Fibroblast of lung (primary cell): ENCODE measurements around the gene ABR. TPM values are rescaled to one million over a fixed set of nuclear protein-coding genes. Genes with fewer than 3 reads are reported as not detected.

ENCODE experiments used
- DNase-seq, 2 donors: peaks; one replicate each; pipeline versions ENCODE4 v3.0.0 to v3.0.0-alpha.2; 2010; ENCODE audit warnings: low read depth in 2 of 2
- H2AFZ ChIP-seq: 2 replicates; pipeline ENCODE4 v1.5.1; 2012; ENCODE audit warnings: low read length, control low read depth, inconsistent platforms
- H3K27ac ChIP-seq: 2 replicates; pipeline ENCODE4 v1.5.1; 2011; ENCODE audit warnings: low read length, control low read depth; ENCODE audit not compliant: insufficient read depth
- H3K27me3 ChIP-seq: 2 replicates; pipeline ENCODE4 v1.5.1; 2011; ENCODE audit warnings: mild to moderate bottlenecking, low read length; ENCODE audit not compliant: control insufficient read depth, insufficient read depth
- H3K36me3 ChIP-seq: 2 replicates; pipeline ENCODE4 v1.5.1; 2011; ENCODE audit warnings: low read length; ENCODE audit not compliant: control insufficient read depth, insufficient read depth
- H3K4me1 ChIP-seq: 2 replicates; pipeline ENCODE4 v1.5.1; 2011; ENCODE audit warnings: low read length; ENCODE audit not compliant: control insufficient read depth, insufficient read depth; ENCODE audit errors: extremely low read depth
- H3K4me2 ChIP-seq: 2 replicates; pipeline ENCODE4 v1.5.1; 2011; ENCODE audit warnings: low read length, control low read depth; ENCODE audit not compliant: insufficient read depth; ENCODE audit errors: extremely low read depth
- H3K4me3 ChIP-seq, 4 experiments: fragments of 200-600 bp in 1 of 4; sonication (generic) in 1 of 4; replicated peaks in 1 of 4; 2 replicates each; pipeline ENCODE4 v1.5.1; 2011 to 2016; ENCODE audit warnings: low read length in 4 of 4, low read depth in 3 of 4, mild to moderate bottlenecking in 3 of 4, control low read depth in 2 of 4, inconsistent platforms in 1 of 4, mixed read lengths in 1 of 4; ENCODE audit not compliant: insufficient read depth in 1 of 4; ENCODE audit errors: control extremely low read depth in 1 of 4
- H3K79me2 ChIP-seq: 2 replicates; pipeline ENCODE4 v1.5.1; 2012; ENCODE audit warnings: mild to moderate bottlenecking, low read length, inconsistent platforms; ENCODE audit not compliant: control insufficient read depth, insufficient read depth
- H3K9ac ChIP-seq: 2 replicates; pipeline ENCODE4 v1.5.1; 2011; ENCODE audit warnings: mild to moderate bottlenecking, low read length, control low read depth; ENCODE audit not compliant: insufficient read depth
- H3K9me3 ChIP-seq: 2 replicates; pipeline ENCODE4 v1.5.1; 2012; ENCODE audit warnings: low read depth, low read length; ENCODE audit not compliant: control insufficient read depth, insufficient read depth
- H4K20me1 ChIP-seq: 2 replicates; pipeline ENCODE4 v1.5.1; 2011; ENCODE audit warnings: low read length; ENCODE audit not compliant: control insufficient read depth, insufficient read depth; ENCODE audit errors: extremely low read depth
- EZH2 ChIP-seq: IDR thresholded peaks from 2 replicates; pipeline ENCODE4 v1.5.1; 2012; ENCODE audit warnings: low read length, control low read depth, mild to moderate bottlenecking; ENCODE audit errors: missing control alignments
- polyA plus RNA-seq, 2 donors: library from polyadenylated mRNA; depleted of rRNA in 1 of 2; stranded (reverse) in 1 of 2; unstranded in 1 of 2; fragments of >200 nt; gene quantifications; 2 replicates each; pipeline ENCODE4 v1.2.1, GENCODE V29; 2011 to 2012; ENCODE audit warnings: missing spikeins in 1 of 2
- total RNA-seq: library from RNA; depleted of rRNA; stranded (reverse); fragments of >200 nt; gene quantifications from 2 replicates; pipeline ENCODE4 v1.2.1, GENCODE V29; 2014
- TF ChIP-seq, protein P1 (sequence below), 2 donors: IDR thresholded peaks in 1 of 2; conservative IDR thresholded peaks in 1 of 2; 1 replicate in 1 of 2; 2 replicates in 1 of 2; pipeline ENCODE4 v1.5.1; 2011 to 2012; ENCODE audit warnings: low read length in 2 of 2, control low read depth in 1 of 2, inconsistent platforms in 1 of 2, low read depth in 1 of 2, mild to moderate bottlenecking in 1 of 2

Gene ABR
- total and polyA plus RNA-seq, 2 donors (not counting 1 experiment from before 2014, with no cell fraction given): 43.7 to 84.7 TPM

DNA sequence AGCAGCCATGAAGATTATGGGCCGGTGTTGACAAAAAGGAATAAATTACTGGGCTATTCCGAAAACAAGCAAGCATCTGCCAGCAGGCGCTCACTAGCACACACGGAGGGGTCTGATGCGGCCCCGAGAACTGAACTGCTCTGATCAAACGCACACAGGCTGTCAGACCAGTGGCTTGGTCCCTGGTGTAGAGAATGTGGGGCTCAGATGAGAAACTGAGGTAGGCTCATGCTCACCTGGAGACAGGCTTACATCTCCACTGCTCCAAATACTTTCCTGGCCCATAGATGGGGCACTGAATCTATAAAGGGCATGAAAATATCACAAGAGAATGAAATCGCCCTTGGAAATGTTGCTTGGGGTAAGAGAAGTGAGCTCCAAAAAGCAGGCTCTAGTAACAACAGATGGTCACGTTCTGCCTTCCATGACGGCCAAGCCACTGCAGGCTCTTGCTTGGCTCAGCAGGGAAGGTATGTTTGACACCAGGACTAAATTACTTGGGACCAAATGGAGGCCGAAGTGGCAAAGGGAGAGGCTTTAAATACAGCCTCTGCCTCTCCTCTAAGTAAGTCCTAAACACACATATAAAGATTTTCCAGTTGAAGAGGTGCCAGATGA is 5.4 kb downstream of the ABR start:
- H4K20me1 ChIP-seq: no peaks in the 10 kb centered on the region
- no peak for DNase-seq

DNA sequence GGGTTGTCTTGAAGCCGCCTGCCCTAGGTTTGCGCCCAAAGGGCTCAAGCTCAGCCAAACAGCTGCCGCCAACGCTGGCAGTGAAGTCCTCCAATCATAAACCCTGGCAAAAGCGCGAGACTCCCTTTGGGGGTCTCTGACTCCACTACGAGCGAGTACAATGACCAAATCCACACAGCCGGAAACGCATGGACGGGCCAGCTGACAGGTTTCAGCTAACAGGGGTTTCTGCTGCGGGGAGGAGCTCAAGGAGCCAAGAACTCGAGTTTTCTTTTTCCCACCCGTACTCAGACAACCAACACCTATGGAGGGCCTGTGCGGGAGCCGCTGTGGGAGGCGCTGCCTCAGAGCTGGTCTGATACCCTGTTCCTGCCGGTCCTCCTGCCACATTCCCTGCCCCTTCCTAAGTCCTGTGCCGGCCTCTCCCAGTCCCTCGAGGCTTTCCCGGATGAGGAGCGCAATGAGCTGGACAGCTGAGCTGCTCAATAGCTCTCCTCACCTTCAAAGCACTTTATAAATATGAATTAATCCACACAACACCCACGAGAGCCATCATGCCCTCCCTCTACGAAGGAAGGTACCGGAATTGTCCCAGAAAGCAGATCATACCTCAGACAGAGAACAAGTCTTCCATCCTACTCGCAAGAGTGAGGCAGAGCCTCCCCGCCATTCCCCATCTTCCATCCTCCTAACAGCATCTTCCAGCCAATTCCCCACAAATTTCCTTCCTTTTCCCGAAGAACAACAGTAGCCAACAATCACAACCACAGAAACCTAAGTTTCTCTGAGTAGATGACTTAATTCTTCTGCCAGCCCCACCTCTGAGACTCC is 6.1 kb downstream of the ABR start:
- Histone ChIP-seq H3K9ac (no peak overlapping the region), H3K36me3 (no peaks in the 10 kb centered on the region), H3K4me2 (no peak overlapping the region), H4K20me1 (no peaks in the 10 kb centered on the region), H2AFZ (no peak overlapping the region), H3K9me3 (no peaks in the 10 kb centered on the region), H3K27ac (no peak overlapping the region), H3K79me2 (no peaks in the 10 kb centered on the region), H3K4me3 (no peak overlapping the region), H3K4me1 (no peaks in the 10 kb centered on the region), H3K27me3 (no peaks in the 10 kb centered on the region)
- DNase-seq: no peak
- TF ChIP-seq EZH2: no peak
- TF ChIP-seq, protein P1, sequence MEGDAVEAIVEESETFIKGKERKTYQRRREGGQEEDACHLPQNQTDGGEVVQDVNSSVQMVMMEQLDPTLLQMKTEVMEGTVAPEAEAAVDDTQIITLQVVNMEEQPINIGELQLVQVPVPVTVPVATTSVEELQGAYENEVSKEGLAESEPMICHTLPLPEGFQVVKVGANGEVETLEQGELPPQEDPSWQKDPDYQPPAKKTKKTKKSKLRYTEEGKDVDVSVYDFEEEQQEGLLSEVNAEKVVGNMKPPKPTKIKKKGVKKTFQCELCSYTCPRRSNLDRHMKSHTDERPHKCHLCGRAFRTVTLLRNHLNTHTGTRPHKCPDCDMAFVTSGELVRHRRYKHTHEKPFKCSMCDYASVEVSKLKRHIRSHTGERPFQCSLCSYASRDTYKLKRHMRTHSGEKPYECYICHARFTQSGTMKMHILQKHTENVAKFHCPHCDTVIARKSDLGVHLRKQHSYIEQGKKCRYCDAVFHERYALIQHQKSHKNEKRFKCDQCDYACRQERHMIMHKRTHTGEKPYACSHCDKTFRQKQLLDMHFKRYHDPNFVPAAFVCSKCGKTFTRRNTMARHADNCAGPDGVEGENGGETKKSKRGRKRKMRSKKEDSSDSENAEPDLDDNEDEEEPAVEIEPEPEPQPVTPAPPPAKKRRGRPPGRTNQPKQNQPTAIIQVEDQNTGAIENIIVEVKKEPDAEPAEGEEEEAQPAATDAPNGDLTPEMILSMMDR (conservative IDR thresholded peaks at IDR 0.05 in 1 of 2, IDR thresholded peaks at IDR 0.05 in 1 of 2; ENCODE audit: low read depth in 1 of 2, low read length in 2 of 2): no peak

More for the DNA sequence above, 5.4 kb downstream of the ABR start:
- Histone ChIP-seq H3K27me3 (no peaks in the 10 kb centered on the region), H3K4me2 (no peak overlapping the region), H3K36me3 (no peaks in the 10 kb centered on the region), H2AFZ (no peak overlapping the region), H3K4me3 (no peak overlapping the region), H3K4me1 (no peaks in the 10 kb centered on the region), H3K9me3 (no peaks in the 10 kb centered on the region), H3K9ac (no peak overlapping the region), H3K27ac (no peak overlapping the region), H3K79me2 (no peaks in the 10 kb centered on the region)
- TF ChIP-seq EZH2: no peak
- TF ChIP-seq, protein P1 (conservative IDR thresholded peaks at IDR 0.05 in 1 of 2, IDR thresholded peaks at IDR 0.05 in 1 of 2; ENCODE audit: low read depth in 1 of 2, low read length in 2 of 2): no peak

DNA sequence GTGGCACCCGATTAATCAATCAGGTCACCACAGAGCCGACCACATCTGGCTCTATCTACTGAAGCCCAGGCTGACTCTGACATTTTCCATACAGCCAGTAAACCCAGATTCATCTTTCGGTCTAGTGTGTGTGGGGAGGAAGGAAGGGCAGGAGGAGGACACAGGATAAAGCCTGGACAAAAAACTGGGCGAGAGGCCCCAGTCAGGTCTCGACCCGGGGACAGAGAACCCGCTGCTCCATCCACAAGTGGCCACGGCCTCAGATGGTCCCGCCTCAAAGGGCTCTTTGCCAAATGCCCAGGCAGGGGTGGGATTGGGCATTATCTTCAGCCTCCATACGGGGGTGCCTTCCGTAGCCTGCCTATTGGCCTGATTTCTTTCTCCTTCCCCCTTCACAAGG is 7.8 kb downstream of the ABR start:
- Histone ChIP-seq H3K4me1 (no peaks in the 10 kb centered on the region), H3K27ac (no peak overlapping the region), H3K27me3 (no peaks in the 10 kb centered on the region), H3K79me2 (no peaks in the 10 kb centered on the region), H3K36me3 (no peaks in the 10 kb centered on the region), H2AFZ (no peak overlapping the region), H3K9me3 (no peaks in the 10 kb centered on the region), H4K20me1 (no peaks in the 10 kb centered on the region), H3K9ac (no peak overlapping the region), H3K4me3 (no peak overlapping the region), H3K4me2 (no peak overlapping the region)
- no peak for DNase-seq
- TF ChIP-seq, protein P1 (conservative IDR thresholded peaks at IDR 0.05 in 1 of 2, IDR thresholded peaks at IDR 0.05 in 1 of 2; ENCODE audit: low read depth in 1 of 2, low read length in 2 of 2): no peak
- TF ChIP-seq EZH2: no peak
